ENCODE results near the gene C2orf68.
"Not testable (repeated sequence)": the region's sequence is repeated elsewhere in the genome, so short reads cannot be mapped to it uniquely, and the experiment has no call there.

C2orf68 gene

DNA sequence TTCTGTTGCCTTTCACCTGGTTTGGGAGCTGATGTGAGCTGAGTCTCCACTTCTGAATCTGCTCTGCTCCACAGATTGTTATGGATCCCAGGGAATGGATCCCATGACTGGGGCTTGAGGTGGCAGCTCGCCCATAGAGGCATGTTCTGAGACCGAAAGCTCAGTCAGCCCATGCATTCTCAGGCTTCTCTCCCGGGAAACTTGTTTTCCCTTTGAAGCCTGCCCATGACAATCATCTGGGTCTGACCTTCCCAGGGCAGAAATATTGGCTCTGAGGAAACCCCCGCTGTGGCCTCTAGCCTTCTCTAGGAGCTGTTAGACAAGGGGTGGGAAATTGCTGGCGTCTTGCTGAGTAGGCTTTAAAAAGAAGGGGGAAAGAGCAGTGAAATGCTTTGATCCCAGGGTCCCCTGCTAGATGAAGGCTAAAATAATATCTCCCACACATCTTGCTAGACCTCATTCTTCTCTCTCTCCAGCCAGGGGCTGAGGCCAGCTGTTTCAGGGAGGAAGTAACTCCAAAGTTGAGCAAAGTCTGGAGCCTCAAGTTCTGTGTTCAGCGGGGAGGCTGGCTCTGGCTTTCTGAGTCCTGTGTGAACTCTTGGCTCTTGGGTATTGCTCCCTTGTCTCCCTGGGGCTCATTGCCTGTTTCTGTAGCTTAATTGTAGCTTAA, 32.5 kb downstream of the C2orf68 start:
- DNase-seq, result no peak

DNA sequence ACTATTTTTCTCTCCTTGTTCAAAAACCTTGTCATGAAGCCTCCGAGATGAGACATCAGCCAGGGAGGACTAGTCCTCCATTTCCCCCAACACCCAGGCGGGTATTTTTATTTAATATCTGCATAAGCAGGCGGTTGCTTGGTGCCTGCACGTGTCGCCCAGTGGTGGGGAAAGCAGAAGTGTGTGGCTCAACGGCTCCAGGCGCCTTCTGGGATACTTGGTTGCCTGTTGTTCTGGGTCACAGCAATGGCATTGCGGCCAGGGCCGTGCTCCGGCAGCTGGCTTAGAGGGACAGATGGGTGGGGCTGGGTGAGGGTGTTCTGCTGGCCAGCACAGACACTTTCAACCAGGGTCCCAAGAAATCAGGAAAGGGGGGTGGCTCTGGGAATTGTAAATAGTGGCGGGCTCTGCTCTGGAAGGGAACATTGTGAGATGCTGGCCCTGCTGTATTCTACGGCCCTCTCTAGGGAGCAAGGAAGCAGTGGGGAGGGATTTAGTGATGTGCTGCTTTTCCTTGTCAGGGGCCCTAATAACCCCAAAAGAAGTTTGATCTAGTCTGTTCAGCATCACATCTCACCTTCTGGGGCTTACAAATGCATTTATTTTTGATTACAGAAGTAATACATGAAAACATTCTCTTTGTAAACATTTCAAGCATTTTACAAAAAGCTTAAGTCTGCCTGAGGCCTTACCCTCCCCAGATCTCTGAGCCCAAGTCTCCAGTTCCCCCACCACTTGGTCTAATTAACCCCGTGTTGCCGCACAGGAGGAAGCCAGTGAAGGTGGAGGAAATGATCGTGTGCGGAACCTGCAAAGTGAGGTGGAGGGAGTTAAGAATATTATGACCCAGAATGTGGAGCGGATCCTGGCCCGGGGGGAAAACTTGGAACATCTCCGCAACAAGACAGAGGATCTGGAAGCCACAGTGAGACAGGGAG, 33.4 kb downstream of the C2orf68 start:
- DNase-seq, result no peak

DNA sequence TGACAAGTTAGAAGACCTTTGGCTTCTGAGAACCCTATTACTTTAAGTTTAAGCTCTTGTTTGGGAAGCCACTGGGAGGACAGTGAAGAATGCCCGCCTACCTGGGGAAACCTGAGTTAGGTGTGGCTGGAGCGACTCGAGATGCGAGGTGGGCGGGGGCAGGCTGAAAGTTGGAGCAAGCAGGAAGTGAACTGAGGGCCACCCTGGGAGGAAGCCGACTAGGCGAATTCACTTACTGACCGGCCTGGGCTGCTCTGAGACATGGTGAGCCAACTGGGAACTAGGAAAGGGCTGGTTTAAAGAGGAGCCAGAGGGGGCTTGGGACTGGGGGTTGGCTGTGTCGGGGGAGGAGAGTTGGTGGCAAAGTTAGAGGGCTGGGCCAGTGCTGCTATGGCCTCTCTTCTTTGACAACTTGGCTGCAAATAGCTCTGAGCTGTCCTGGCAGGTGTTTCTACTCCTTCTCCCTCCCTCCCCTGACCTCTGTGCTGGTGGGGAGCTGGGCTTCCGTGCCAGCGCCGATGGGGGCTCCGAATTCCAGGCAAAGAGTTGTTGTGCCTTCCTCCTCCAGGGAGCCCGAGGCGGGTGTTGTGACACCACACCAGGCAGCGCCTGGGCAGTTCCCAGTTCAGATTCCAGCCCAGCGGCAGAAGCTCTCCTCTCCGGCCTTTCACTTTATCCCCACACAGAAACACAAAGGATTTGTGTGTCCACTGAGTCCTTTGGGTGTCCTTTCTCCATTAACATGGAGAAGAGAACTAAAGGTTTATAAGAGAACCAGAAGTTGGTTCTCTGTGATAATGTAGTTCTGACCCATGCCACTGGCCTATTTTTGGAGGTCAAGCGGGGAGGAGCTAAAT, 34.3 kb downstream of the C2orf68 start, which contains the start of gene VAMP8:
VAMP8 (plus strand) TSS at position 201 of the 857 bp plus-strand sequence; CDS start at position 262, 61 bp downstream.
- DNase-seq, result peak; percentile 88

DNA sequence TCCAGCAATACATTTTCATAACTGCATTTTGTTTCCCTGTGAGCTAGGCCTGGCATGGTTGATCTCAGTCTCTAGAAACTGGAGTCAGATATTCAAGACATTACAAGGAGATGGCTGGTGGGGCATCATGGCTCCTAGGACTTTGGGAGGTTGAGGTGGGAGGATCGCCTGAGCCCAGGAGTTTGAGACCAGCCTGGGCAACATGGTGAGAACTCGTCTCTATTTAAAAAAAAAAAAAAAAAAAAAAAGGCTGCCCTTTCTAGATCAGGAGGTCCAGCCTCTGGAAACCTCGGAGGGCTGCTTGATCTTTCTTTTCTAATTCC, 34.8 kb downstream of the C2orf68 start:
- DNase-seq, result no peak

DNA sequence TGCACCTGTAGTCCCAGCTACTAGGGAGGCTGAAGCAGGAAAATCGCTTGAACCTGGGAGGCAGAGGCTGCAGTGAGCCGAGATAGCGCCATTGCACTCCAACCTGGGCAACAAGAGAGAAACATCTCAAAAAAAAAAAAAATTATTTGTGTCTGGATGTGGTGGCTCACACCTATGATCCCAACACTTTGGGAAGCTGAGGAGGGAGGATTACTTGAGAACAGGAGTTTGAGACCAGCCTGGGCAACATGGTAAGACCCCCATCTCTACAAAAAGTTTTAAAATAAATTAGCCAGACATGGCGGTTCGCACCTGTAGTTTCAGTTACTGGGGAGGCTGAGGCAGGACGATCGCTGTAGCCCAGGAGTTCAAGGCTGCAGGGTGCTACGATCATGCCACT, 36.1 kb downstream of the C2orf68 start:
- no peak for DNase-seq

DNA sequence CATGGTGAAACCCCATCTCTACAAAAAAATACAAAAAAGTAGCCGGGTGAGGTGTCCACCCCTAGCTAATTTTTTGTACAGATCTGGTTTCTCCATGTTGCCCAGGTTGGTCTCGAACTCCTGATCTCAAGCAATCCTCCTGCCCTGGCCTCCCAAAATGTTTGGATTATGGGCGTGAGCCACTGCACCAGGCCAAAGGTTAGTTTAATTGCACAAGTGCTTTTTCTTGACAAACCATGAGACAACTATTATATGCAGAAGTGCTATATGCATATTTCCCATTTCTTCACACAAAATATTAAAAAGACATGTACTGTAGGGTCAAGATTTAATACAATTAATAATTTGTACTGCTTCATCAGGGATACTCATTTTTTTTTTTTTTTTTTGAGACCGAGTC, 45.6 kb downstream of the C2orf68 start:
- DNase-seq, result no peak

DNA sequence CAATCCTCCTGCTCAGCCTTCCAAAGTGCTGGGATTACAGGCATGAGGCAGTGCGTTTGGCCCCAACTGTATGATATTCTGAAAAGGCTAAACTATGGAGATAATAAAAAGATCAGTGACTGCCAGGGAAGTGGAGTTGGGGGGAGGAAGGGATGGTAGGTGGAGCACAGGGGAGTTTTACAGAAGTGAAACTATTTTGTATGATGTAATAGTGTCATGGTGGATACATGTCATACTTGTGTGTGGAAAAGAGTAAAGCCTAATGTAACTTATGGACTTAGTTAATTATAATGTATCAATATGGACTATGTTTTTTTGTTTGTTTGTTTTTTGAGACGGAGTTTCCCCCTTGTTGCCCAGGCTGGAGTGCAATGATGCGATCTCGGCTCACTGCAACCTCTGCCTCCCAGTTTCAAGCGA, 47.7 kb downstream of the C2orf68 start:
- no peak for DNase-seq

DNA sequence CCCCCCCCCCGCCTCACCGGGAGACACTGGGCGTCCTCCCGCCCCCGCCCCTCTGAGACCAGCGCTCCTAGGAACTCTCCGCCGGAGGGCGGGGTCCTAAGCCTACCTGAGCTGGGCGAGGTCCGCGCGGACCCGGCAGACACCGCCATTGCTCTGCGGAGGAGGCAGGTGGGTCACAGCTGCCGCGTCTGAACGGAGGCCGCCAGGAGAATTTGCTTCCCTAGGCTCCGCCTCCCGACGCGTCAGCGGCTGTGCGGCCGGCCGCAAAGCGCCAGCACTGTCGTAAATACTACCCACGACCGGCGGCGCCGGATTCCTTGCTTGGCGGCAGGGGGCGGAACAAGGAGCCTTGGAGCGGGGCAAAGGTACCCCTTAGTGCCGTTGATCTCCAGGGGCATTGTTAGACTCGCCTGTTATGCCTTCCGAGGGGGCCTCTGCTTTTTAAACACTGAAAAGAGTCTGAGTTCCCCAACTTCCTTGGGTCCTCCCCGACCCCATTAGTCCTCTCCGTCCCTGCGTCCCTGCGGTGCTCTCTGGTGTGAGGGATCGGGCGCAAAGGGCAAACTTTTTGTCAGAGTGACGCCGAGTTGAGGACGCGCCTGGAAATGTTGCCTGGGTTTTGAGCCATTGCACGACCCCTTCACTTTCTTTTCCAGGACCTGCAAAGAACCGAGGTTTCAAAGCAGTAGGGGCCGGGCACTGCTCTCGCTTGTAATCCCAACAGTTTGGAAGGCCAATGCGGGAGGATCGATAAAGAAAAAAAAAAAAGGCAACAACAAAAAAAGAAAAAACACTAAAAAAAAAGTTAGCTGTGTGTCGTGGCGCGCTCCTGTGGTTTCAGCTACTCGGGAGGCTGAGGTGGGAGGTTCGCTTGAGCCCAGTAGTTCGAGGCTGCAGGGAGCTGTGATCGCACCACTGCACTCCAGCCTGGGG, 50.3 kb downstream of the C2orf68 start, which contains the start of gene GGCX:
GGCX (minus strand) TSS at position 214 of the 933 bp plus-strand sequence; CDS start at position 149, 65 bp downstream.
- peak; percentile 98 for DNase-seq

DNA sequence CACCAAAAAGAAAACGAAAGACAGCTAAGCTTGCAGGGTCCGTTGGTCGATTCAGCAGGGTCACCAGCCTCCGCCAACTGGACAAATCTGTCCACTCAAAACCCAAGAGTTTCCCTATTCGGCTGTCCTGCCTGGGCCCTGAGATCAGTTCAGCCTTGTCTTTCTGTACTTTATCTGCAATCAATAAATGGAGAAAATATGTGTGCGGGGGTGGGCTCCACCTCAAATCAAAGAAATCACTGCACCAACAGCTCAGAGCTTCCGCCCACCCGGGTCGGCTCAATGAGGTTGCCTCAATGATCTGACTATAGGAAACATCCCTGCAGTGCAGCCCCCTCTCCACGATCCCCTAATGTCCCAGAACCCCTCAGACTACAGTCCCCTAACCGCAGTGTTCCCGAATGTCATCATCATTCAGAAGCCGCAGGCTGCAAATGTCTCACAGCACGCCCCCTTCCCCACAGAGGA, 51.0 kb downstream of the C2orf68 start:
- DNase-seq, result no peak

DNA sequence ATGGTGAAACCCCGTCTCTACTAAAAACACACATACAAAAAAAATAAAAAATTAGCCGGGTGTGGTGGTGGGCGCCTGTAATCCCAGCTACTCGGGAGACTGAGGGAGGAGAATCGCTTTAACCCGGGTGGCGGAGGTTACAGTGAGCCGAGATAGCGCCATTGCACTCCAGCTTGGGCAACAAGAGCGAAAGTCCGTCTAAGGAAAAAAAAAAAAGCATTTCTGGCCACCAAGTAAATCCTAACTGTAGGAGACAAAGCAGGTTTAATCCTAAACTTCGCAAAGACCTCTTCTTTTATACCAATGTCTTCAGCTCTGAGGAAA, 51.5 kb downstream of the C2orf68 start:
- DNase-seq, result not testable (repeated sequence)

DNA sequence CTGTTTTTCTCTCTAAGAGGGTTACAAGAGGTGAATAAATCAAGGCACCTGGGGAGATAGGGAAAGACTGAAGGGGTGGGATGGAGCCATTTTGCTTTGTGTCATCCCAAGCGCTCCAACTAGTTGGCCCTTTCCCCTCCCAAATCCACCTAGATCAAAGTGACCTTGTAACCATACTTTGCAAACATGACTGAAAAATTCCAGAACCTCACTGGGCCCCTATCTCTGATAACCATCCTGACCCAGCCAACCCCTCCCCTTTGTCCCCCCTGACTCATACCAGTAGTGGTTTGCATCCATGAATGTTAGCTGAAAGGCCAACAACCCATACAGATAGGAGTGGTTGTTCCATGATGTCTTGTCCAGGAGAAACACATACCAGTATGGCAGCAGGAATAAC, 53.7 kb downstream of the C2orf68 start:
- DNase-seq, result no peak

DNA sequence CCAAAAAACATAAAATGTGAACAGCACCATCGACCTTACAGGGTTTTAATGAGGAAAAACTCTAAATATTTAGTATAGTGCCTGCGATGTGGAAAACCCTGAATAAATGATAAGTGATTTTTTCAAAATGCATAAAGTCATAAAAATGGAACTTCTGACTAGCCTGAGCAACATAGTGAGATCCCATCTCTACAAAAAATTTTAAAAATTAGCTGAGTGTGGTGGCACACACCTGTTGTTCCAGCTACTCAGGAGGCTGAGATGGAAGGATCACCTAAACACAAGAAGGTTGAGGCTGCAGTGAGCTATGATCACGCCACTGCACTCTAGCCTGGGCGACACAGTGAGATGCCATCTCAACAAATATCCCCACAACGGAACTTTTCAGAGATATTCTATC, 54.7 kb downstream of the C2orf68 start:
- DNase-seq, result no peak
